T-helper 22 cell (primary cell): ENCODE data around the gene KLHDC10.
"Not testable (repeated sequence)": the region's sequence is repeated elsewhere in the genome, so short reads cannot be mapped to it uniquely, and the experiment has no call there.

Experiments
- DNase-seq: peaks from one replicate; pipeline ENCODE4 v3.0.0-alpha.2; 2020; ENCODE audit warnings: low read depth

The KLHDC10 gene

GRCh38 chr7:130079846-130080394 lies 9.6 kb downstream of the KLHDC10 start:
- no peak for DNase-seq

DNA sequence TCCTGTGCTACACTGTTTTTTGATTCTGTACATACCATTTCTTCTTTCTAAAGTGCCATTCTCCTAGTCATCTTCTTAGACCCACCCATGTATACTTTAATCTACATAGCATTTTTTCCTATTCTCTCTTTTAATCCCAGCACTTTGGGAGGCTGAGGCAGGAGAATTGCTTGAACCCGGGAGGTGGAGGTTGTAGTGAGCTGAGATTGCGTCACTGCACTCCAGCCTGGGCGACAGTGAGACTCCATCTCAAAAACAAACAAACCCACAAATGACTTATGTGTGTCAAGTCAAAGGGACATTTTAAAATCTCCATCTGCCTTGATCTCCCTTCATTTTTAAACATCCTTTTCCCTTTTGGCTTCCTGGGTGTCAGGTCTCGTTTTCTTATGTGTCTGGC lies 13.2 kb downstream of the KLHDC10 start:
- DNase-seq, result not testable (repeated sequence)

GRCh38 chr7:130084037-130084875 lies 13.9 kb downstream of the KLHDC10 start:
- DNase-seq, result no peak

DNA sequence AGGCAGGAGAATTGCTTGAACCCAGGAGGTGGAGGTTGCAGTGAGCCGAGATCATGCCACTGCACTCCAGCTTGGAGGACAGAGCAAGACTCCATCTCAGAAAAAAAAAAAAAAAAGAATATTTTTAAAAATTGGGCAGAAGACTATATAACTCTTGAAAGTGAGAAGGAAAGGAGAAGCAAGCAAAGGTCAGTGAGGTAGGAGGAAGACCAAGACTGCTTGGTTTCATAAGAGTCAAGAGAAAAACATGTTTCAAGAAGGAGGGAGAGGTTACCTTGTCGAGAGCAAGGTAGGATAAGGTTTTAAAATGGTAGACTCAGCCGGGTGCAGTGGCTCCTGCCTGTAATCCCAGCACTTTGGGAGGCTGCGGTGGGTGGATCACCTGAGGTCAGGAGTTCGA lies 14.9 kb downstream of the KLHDC10 start:
- DNase-seq, result not testable (repeated sequence)

- DNase-seq, result no peak
Measured at GRCh38 chr7:130086938-130087337, 16.6 kb downstream of the KLHDC10 start.

DNA sequence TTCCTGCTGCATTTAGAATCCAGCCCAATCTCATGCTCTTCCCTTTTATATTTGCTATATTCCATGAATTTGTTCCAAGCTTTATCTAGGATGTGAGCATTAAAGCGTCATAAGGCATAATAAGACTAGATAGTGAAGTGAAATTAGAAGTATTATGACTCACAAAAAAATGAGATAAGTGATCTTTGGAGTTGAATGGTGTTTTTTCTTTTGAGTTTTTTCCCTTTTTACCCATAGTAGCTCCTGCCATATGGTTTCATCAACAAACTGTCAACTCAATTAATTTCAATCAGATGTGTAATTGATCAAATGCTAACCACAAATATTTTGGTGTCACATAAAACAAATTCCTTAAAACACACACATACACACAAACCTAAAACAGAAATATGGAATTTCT lies 17.0 kb downstream of the KLHDC10 start:
- no peak for DNase-seq

- no peak for DNase-seq
Measured at GRCh38 chr7:130090745-130091532, 20.6 kb downstream of the KLHDC10 start.

GRCh38 chr7:130091999-130092398 lies 21.7 kb downstream of the KLHDC10 start:
- no peak for DNase-seq

DNA sequence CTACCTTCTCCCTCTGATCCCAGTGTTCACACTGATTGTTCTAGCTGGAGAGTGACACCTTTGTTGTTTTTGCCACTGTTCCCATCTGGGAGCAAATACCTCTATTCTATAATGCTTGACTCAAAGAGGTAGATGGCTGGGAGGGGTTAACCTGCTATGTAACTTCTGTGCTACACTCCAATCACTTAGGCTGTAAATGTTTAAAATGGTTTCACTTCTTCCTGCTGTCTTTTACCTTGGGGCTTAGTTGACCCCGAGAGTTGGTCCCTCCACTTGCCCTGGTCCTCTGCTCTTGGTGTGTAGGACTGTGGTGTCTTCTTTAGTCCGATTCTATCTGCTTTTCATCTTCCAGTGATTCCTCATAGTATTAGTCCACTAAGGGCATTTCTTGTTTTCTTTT lies 22.3 kb downstream of the KLHDC10 start:
- no peak for DNase-seq

DNA sequence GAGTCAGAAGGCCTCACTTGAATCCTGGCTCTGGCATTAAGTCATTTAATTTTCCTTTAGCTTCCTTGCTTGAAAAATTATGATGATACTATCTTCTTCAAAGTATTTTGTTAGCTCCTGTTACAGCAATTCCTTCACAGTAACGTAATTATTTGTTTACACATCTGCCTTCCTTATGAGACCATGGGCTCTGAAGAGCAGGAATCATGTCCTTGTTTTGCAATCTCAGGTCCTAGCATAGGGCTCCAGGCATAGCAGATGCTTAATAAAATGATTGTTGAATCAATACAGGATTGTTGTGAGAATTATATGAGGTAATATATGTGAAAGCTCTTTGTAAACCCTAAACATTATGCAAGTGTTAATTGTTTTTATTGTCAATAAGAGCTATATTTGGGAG lies 25.5 kb downstream of the KLHDC10 start:
- no peak for DNase-seq

DNA sequence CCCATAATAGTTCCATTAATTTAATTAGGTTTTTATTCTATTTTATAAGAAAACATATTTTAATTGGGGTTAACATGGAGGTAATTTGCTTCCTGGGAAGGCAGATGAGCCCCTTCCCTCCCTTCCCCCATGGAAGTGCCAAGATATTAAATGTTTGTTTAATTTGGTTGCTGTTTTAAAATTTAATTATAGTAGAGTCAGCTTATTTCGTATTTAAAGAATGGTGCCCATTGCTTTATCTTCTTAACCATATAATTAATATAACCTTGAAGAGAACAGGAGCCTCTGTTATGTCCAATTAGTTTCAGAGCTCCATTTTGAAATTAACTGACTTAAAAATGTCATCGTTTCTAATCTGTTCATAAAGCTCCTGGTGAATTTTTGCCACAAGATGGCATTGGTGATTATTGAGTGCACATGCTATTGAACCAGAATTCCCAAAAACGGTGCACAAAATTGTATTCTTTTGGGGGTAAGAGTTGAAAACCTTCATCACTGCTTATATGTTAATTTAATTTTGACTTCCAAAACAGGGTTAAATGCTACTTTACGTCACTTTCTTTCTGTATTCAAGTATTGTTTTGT lies 26.0 kb downstream of the KLHDC10 start:
- DNase-seq, result no peak

- DNase-seq, result no peak
Measured at GRCh38 chr7:130099331-130099730, 29.0 kb downstream of the KLHDC10 start.

DNA sequence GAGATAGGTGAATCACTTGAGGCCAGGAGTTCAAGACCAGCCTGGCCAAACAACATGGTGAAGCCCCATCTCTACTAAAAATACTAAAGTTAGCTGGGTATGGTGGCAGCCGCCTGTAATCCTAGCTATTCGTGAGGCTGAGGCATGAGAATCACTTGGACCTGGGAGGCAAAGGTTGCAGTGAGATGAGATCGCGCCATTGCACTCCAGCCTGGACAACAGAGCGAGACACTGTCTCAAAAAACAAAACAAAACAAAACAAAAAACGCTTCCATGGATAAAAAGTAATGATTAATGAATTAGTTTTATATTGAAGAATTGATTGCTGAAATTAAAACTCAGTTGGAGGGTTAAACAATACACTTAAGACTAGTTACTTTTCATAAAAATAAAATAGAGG lies 32.3 kb downstream of the KLHDC10 start:
- DNase-seq, result no peak

- no peak for DNase-seq
Measured at GRCh38 chr7:130107949-130108674, 37.8 kb downstream of the KLHDC10 start.

DNA sequence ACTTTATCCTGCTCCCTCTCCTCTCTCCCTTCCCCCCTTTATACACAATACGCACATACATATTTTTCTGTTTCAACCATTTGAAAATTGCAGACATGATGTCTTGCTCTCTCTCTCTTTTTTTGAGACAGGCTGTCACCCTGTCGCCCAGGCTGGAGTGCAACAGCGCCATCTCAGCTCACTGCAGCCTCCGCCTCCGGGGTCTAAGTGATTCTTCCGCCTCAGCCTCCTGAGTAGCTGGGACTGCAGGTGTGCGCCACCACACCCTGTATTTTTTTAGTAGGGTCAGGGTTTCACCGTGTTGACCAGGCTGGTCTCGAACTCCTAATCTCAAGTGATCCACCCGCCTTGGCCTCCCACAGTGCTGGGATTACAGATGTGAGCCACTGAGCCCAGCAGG lies 38.5 kb downstream of the KLHDC10 start:
- DNase-seq, result no peak

- no peak for DNase-seq
Measured at GRCh38 chr7:130112093-130112492, 41.8 kb downstream of the KLHDC10 start.

DNA sequence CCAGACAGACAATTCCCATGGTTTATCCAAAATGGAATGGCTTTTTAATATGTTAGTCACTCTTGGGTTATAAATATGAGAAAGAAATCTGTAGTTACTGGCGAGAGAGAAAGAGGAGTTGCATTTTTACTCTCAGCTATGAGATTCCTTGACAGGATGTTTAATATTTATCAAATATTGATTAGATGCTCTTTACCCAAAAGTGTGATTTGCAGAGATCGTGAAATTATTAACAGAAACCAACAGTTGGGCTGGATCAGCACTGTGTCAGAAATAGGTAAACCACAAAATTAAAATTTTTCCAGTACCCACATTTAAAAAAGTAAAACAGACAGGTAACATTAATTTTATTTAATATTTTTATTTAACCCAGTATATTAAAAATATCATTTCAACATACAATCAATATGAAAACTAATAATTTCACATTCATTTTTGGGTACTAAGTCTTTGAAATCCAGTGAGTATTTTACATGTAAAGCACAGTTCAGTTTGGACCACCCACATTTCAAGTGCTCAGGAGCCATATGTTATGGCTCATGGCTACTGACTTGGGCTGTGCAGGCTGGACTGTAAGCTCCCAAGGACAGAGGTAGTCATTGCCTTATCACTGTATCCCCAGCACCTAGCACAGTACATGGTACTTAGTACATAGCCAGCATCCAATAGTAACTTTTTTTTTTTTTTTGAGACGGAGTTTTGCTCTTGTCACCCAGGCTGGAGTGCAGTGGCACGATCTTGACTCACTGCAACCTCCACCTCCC lies 42.5 kb downstream of the KLHDC10 start:
- no peak for DNase-seq

DNA sequence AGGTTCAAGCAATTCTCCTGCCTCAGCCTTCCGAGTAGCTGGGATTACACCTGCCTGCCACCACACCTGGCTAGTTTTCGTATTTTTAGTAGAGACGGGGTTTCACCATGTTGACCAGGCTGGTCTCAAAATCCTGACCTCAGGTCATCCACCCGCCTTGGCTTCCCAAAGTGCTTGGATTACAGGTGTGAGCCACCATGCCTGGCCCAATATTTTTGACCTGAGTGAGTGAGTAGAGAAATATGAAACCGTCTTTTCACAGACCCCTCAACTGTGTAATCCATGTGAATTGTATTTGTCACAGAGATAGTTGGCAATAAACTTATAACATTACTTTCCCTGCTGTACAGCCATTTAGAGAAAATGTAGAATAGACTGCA lies 43.1 kb downstream of the KLHDC10 start:
- not testable (repeated sequence) for DNase-seq

DNA sequence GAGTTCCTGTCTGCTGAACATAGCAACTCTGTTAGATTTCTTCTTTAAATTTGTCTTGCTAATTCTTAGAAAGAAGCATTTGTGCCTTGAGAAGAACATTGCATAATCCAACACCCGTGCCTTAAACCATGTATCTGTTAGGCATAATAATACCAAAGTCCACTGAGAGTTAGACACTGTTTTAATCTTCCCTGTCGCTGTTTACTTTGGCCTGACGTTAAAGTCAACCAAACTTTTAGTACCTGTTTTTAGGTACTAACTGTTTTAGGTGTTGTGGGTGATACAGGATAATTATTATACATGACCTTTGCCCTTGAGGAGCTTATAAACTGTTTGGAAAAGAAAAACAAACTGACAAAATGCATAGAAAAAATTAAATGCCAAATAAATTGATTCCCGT lies 43.6 kb downstream of the KLHDC10 start:
- no peak for DNase-seq

DNA sequence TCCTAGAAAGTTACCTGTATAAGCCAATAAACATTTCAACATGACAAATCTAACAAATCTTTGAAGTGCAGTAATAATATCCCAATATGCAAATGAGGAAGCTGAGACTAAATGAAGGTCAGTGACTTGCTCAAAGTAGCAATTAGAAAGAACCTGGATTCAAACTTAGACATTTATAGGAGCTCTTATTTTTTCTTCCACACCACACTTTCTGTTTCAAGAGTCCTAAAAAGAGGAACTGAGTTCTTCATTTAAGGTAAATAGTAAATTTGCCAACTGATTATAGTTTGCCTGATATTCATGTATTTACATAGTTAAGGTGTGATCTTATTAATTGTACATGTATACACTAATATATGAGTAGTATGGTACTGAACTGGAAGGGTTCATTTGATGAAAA lies 44.0 kb downstream of the KLHDC10 start:
- DNase-seq, result no peak

GRCh38 chr7:130114776-130115175 lies 44.4 kb downstream of the KLHDC10 start:
- no peak for DNase-seq
